Ascending aorta (tissue), 2 donors: Measurements from ENCODE around the gene LRRC23. TPM values are rescaled to one million over a fixed set of nuclear protein-coding genes. Genes with fewer than 3 reads are reported as not detected.
A peak's percentile ranks its signal among the peaks of the same experiment; 100 is the strongest.

ENCODE experiments used
- DNase-seq, 2 donors: peaks; one replicate each; pipeline ENCODE4 v3.0.0-alpha.2; 2019; ENCODE audit warnings: low spot score in 2 of 2
- H3K27ac ChIP-seq, 2 donors: fragments of 200-600 bp; sonication (generic); one replicate each; pipeline ENCODE4 v1.5.1; 2016 to 2017; ENCODE audit warnings: mild to moderate bottlenecking in 1 of 2
- H3K27me3 ChIP-seq: fragments of 200-600 bp; sonication (generic); one replicate; pipeline ENCODE4 v1.5.1; 2017
- H3K36me3 ChIP-seq, 2 donors: fragments of 200-600 bp; sonication (generic); one replicate each; pipeline ENCODE4 v1.5.1; 2016
- H3K4me1 ChIP-seq, 2 donors: fragments of 200-600 bp; sonication (generic); one replicate each; pipeline ENCODE4 v1.5.1; 2016 to 2017; ENCODE audit warnings: mild to moderate bottlenecking in 1 of 2
- H3K4me3 ChIP-seq, 2 donors: fragments of 200-600 bp; sonication (generic); one replicate each; pipeline ENCODE4 v1.5.1; 2016 to 2017; ENCODE audit warnings: mild to moderate bottlenecking in 1 of 2
- H3K9me3 ChIP-seq, 2 donors: fragments of 200-600 bp; sonication (generic); one replicate each; pipeline ENCODE4 v1.5.1; 2016
- CTCF ChIP-seq, 3 experiments: fragments of 200-600 bp in 2 of 3; fragments of 450-650 bp in 1 of 3; sonication (generic) in 2 of 3; IDR thresholded peaks; one replicate each; pipeline ENCODE4 v1.5.1; 2016 to 2019; ENCODE audit warnings: antibody characterized with exemption in 3 of 3, mild to moderate bottlenecking in 1 of 3, moderate library complexity in 1 of 3
- intact Hi-C: fragments of 100-400 bp; cut with DNase I; formaldehyde crosslinking; loops from one replicate; pipeline ENCODE4 v1.15.1; 2023
- total RNA-seq: library from RNA; depleted of rRNA; stranded (reverse); fragments of >200 nt; gene quantifications from one replicate; pipeline ENCODE4 v1.1.0, GENCODE V29; 2016

The LRRC23 gene
- total RNA-seq, 1 donor from 2014 or later, result 6.6 TPM

- Histone ChIP-seq H3K4me3 (no peak overlapping the region), H3K27me3 (no peaks in the 10 kb centered on the region), H3K27ac (peak overlapping the region; percentile 59 to 93), H3K9me3 (no peaks in the 10 kb centered on the region), H3K4me1 (peaks cover 21 to 38% of the 10 kb centered on the region in 2 donors), H3K36me3 (peaks cover 18 to 31% of the 10 kb centered on the region in 2 donors)
- intact Hi-C loops, result loop anchor here (1.0 kb wide), 1 partner anchor 7 kb away; no protein-coding TSS in a partner anchor
- no peak for TF ChIP-seq CTCF (IDR thresholded peaks at IDR 0.05)
- DNase-seq, result no peak
These were observed 31.0 kb downstream of the LRRC23 start for GRCh38 chr12:6935371-6936193.

GRCh38 chr12:6936194-6936635 is 31.6 kb downstream of the LRRC23 start:
- no peaks in the 10 kb centered on the region for H3K27me3 ChIP-seq
- H3K4me3 ChIP-seq, result no peak overlapping the region
- intact Hi-C loops, result loop anchor here (1.0 kb wide), 1 partner anchor 8 kb away; no protein-coding TSS in a partner anchor
- TF ChIP-seq CTCF (IDR thresholded peaks at IDR 0.05), result no peak
- peak overlapping the region; percentile 85 to 93 for H3K27ac ChIP-seq
- DNase-seq, result no peak
- H3K4me1 ChIP-seq, result peaks cover 21 to 38% of the 10 kb centered on the region in 2 donors
- H3K36me3 ChIP-seq, result peaks cover 23 to 37% of the 10 kb centered on the region in 2 donors
- H3K9me3 ChIP-seq, result no peaks in the 10 kb centered on the region

- H3K27me3 ChIP-seq, result no peaks in the 10 kb centered on the region
- peak overlapping the region; percentile 85 to 93 for H3K27ac ChIP-seq
- peak in 1 of 3 experiments; percentile 5 for TF ChIP-seq CTCF (IDR thresholded peaks at IDR 0.05)
- peak overlapping the region; percentile 64 to 67 for H3K4me3 ChIP-seq
- DNase-seq, result no peak
- H3K36me3 ChIP-seq, result peaks cover 29 to 43% of the 10 kb centered on the region in 2 donors
- H3K4me1 ChIP-seq, result peaks cover 18 to 33% of the 10 kb centered on the region in 2 donors
- H3K9me3 ChIP-seq, result no peaks in the 10 kb centered on the region
- intact Hi-C loops, result loop anchor here (1.0 kb wide), 1 partner anchor 9 kb away; no protein-coding TSS in a partner anchor
These were observed 32.2 kb downstream of the LRRC23 start for GRCh38 chr12:6936636-6937480.

GRCh38 chr12:6937481-6938352 is 33.1 kb downstream of the LRRC23 start:
- H3K9me3 ChIP-seq, result no peaks in the 10 kb centered on the region
- intact Hi-C loops, result loop anchor here (1.0 kb wide), 1 partner anchor 13 kb away; no protein-coding TSS in a partner anchor
- DNase-seq, result peak; percentile 72 to 96
- peaks cover 15 to 32% of the 10 kb centered on the region in 2 donors for H3K4me1 ChIP-seq
- H3K27me3 ChIP-seq, result no peaks in the 10 kb centered on the region
- peaks cover 30 to 45% of the 10 kb centered on the region in 2 donors for H3K36me3 ChIP-seq
- H3K27ac ChIP-seq, result peak overlapping the region; percentile 85 to 93
- TF ChIP-seq CTCF (IDR thresholded peaks at IDR 0.05), result peak; percentile 95 to 97 (median 95)
- peak overlapping the region; percentile 64 to 67 for H3K4me3 ChIP-seq
